Liver (tissue), 9 donors: ENCODE results near the gene CAPN2. TPM values are rescaled to one million over a fixed set of nuclear protein-coding genes. Genes with fewer than 3 reads are reported as not detected.

Experiments
- DNase-seq: peaks from one replicate; pipeline ENCODE4 v3.0.0-alpha.2; 2017; ENCODE audit warnings: low spot score
- H3K27ac ChIP-seq, 2 donors: one replicate each; pipeline ENCODE4 v1.7.0; 2013; ENCODE audit warnings: inconsistent platforms in 2 of 2, low read length in 2 of 2, control low read depth in 1 of 2, low read depth in 1 of 2, mild to moderate bottlenecking in 1 of 2
- H3K27me3 ChIP-seq, 4 donors: one replicate each; pipeline versions ENCODE4 v1.6.1 to v1.7.0; 2013; ENCODE audit warnings: low read length in 3 of 4, inconsistent platforms in 1 of 4, mild to moderate bottlenecking in 1 of 4, moderate library complexity in 1 of 4; ENCODE audit not compliant: control insufficient read depth in 4 of 4, insufficient read depth in 4 of 4
- H3K36me3 ChIP-seq, 4 donors: one replicate each; pipeline versions ENCODE4 v1.6.1 to v1.7.0; 2013; ENCODE audit warnings: low read length in 3 of 4, mild to moderate bottlenecking in 3 of 4, low read depth in 1 of 4, moderate library complexity in 1 of 4; ENCODE audit not compliant: control insufficient read depth in 4 of 4, insufficient read depth in 3 of 4
- H3K4me1 ChIP-seq, 4 donors: one replicate each; pipeline versions ENCODE4 v1.6.1 to v1.7.0; 2013; ENCODE audit warnings: low read length in 3 of 4, mild to moderate bottlenecking in 3 of 4, moderate library complexity in 1 of 4; ENCODE audit not compliant: control insufficient read depth in 4 of 4, insufficient read depth in 4 of 4
- H3K4me3 ChIP-seq, 3 donors: one replicate each; pipeline versions ENCODE4 v1.6.1 to v1.7.0; 2013; ENCODE audit warnings: low read length in 3 of 3, control low read depth in 1 of 3, low read depth in 1 of 3, mild to moderate bottlenecking in 1 of 3
- H3K9ac ChIP-seq, 2 donors: one replicate each; pipeline ENCODE4 v1.7.0; 2013; ENCODE audit warnings: low read length in 2 of 2, mild to moderate bottlenecking in 2 of 2, moderate library complexity in 2 of 2, control low read depth in 1 of 2, low read depth in 1 of 2
- H3K9me3 ChIP-seq, 4 donors: one replicate each; pipeline versions ENCODE4 v1.6.1 to v1.7.0; 2013; ENCODE audit warnings: low read length in 3 of 4; ENCODE audit not compliant: control insufficient read depth in 4 of 4
- EGR1 ChIP-seq, 2 donors: IDR thresholded peaks; 2 replicates each; pipeline ENCODE4 v1.6.1; 2016 to 2018; ENCODE audit warnings: antibody characterized with exemption in 2 of 2, low read depth in 2 of 2
- FOXA2 ChIP-seq: IDR thresholded peaks from 2 replicates; pipeline ENCODE4 v1.6.1; 2016; ENCODE audit warnings: antibody characterized with exemption
- GABPA ChIP-seq, 2 donors: IDR thresholded peaks in 1 of 2; conservative IDR thresholded peaks in 1 of 2; 2 replicates each; pipeline ENCODE4 v1.6.1; 2016; ENCODE audit warnings: antibody characterized with exemption in 2 of 2, mild to moderate bottlenecking in 1 of 2, moderate library complexity in 1 of 2
- HNF4G ChIP-seq: IDR thresholded peaks from 2 replicates; pipeline ENCODE4 v1.6.1; 2016; ENCODE audit warnings: antibody characterized with exemption
- MAX ChIP-seq: IDR thresholded peaks from 2 replicates; pipeline ENCODE4 v1.6.1; 2016; ENCODE audit warnings: antibody characterized with exemption
- NR2F2 ChIP-seq: IDR thresholded peaks from 2 replicates; pipeline ENCODE4 v1.6.1; 2016; ENCODE audit warnings: antibody characterized with exemption
- RAD21 ChIP-seq, 2 donors: IDR thresholded peaks; 2 replicates each; pipeline ENCODE4 v1.6.1; 2016; ENCODE audit warnings: antibody characterized with exemption in 2 of 2, mild to moderate bottlenecking in 2 of 2
- REST ChIP-seq: IDR thresholded peaks from 2 replicates; pipeline ENCODE4 v1.6.1; 2016; ENCODE audit warnings: antibody characterized with exemption, mild to moderate bottlenecking
- RXRA ChIP-seq, 2 donors: IDR thresholded peaks; 2 replicates each; pipeline ENCODE4 v1.6.1; 2017 to 2018; ENCODE audit warnings: antibody characterized with exemption in 2 of 2, mild to moderate bottlenecking in 1 of 2
- SP1 ChIP-seq: IDR thresholded peaks from 2 replicates; pipeline ENCODE4 v1.6.1; 2018; ENCODE audit warnings: antibody characterized with exemption, mild to moderate bottlenecking
- TAF1 ChIP-seq: conservative IDR thresholded peaks from 2 replicates; pipeline ENCODE4 v1.6.1; 2016; ENCODE audit warnings: antibody characterized with exemption, mild to moderate bottlenecking
- YY1 ChIP-seq: IDR thresholded peaks from 2 replicates; pipeline ENCODE4 v1.6.1; 2016; ENCODE audit warnings: antibody characterized with exemption, mild to moderate bottlenecking
- WGBS: extraction: QIAGEN DNeasy Blood & Tissue Kit; methylation state at CpG from one replicate; pipeline ENCODE4 v1.1.7; 2013; 5-methylcytosine and 5-hydroxymethylcytosine counted together
- polyA plus RNA-seq, 2 donors: library from polyadenylated mRNA; stranded (reverse) in 1 of 2; unstranded in 1 of 2; fragments of 200-250 nt in 1 of 2; fragments of >200 nt in 1 of 2; fragmentation: Nextera tagmentation in 1 of 2; extraction: Ambion mirVana in 1 of 2; gene quantifications; one replicate each; pipeline versions ENCODE4 v1.2.1 to v1.2.3, GENCODE V29; 2013 to 2015
- total RNA-seq, 2 donors: library from RNA; depleted of rRNA; stranded (reverse); fragments of >200 nt; gene quantifications; one replicate each; pipeline ENCODE4 v1.2.3, GENCODE V29; 2014
- TF ChIP-seq, protein P1 (sequence below): IDR thresholded peaks from 2 replicates; pipeline ENCODE4 v1.6.1; 2016; ENCODE audit warnings: antibody characterized with exemption
- TF ChIP-seq, protein P2 (sequence below): IDR thresholded peaks from 2 replicates; pipeline ENCODE4 v1.6.1; 2016; ENCODE audit warnings: antibody characterized with exemption
- donor health status: healthy.
- donor health status: healthy.
- donor health status: healthy.
- donor health status: healthy.
- donor health status: healthy.

The CAPN2 gene
- total and polyA plus RNA-seq, 4 donors, result 11.2 to 20.7 (median 15.5) TPM

DNA sequence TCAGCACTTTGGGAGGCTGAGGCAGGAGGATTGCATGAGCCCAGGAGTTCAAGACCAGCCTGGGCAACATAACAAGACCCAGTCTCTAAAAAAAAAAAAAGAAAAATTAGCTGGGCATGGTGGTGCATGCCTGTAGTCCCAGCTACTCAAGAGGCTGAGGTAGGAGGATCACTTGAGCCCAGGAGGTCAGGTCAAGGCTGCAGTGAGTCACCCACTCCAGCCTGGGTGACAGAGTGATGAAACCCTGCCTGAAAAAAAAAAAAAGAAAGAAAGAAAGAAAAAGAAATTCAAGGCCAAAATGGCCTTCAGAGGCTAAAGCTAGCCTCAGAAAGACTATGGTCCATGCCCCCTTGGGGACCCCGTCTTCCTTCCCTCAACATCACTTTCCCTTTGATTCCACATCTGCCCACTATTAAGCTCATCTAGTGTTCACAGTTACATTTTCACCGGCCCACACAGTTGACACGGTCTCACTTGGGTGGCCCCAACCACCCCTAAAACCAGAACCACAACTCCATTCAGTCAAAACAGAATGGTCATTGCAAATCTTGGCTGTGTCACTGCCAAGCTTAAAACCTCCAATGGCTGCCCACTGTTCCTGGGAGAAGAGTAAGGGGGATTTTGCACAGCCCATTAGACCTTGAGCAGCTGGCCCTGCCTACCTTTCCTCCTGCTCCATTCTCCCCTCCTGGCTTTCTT lies 44.7 kb upstream of the CAPN2 start:
- no peak overlapping the region for H3K27ac ChIP-seq
- no peaks in the 10 kb centered on the region for H3K9me3 ChIP-seq
- H3K9ac ChIP-seq, result no peak overlapping the region
- H3K27me3 ChIP-seq, result no peaks in the 10 kb centered on the region
- DNase-seq, result no peak
- H3K4me1 ChIP-seq, result no peaks in the 10 kb centered on the region
- H3K4me3 ChIP-seq, result no peak overlapping the region
- H3K36me3 ChIP-seq, result no peaks in the 10 kb centered on the region
- WGBS, result 94% methylated on average over 3 of the region's 3 CpGs
- no peak for TF ChIP-seq RXRA (IDR thresholded peaks at IDR 0.05)
- no peak for TF ChIP-seq SP1
- no peak for TF ChIP-seq TAF1
- TF ChIP-seq MAX, result no peak
- TF ChIP-seq, protein P1, sequence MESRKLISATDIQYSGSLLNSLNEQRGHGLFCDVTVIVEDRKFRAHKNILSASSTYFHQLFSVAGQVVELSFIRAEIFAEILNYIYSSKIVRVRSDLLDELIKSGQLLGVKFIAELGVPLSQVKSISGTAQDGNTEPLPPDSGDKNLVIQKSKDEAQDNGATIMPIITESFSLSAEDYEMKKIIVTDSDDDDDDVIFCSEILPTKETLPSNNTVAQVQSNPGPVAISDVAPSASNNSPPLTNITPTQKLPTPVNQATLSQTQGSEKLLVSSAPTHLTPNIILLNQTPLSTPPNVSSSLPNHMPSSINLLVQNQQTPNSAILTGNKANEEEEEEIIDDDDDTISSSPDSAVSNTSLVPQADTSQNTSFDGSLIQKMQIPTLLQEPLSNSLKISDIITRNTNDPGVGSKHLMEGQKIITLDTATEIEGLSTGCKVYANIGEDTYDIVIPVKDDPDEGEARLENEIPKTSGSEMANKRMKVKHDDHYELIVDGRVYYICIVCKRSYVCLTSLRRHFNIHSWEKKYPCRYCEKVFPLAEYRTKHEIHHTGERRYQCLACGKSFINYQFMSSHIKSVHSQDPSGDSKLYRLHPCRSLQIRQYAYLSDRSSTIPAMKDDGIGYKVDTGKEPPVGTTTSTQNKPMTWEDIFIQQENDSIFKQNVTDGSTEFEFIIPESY, result no peak

DNA sequence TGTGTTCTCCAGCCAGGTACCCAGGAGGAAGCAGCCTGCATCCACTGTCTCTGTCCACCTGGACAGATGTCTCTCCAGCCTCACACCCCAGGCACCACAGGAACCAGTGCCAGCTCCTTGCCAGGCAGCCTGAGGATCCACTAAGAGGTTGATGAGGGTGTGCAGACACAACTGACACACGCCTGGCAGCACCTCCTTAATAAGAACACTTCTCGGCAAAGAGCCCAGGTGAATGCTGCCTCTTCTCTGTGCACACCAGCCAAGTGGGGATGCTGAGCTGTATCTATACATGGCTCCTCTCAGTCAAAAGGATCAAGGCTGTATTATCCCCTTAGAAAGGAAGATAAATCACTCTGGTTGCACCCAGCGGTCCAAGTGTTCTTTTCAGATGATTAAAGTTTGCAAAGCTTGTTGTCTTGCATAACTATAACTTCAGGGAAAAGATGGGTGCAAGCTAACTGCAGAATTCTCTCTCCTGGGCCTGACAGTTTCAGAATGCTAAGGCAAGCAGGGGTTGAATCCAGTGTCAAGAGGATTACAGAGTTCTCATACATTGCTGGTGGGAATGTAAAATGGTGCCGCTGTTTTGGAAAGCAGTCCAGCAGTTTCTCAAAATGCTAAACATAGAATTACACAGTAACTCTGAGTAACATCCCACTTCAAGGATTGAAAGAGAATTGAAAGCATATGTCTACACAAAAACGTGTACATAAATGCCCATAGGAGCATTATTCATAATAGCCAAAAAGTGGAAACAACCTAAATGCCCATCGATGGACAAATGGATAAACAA lies 43.1 kb upstream of the CAPN2 start:
- TF ChIP-seq EGR1 (IDR thresholded peaks at IDR 0.05; ENCODE audit: low read depth in 2 of 2), result no peak
- no peak for TF ChIP-seq FOXA2
- no peak for TF ChIP-seq RAD21 (IDR thresholded peaks at IDR 0.05)
- TF ChIP-seq HNF4G, result no peak
- TF ChIP-seq MAX, result no peak
- no peak for TF ChIP-seq NR2F2
- TF ChIP-seq, protein P2, sequence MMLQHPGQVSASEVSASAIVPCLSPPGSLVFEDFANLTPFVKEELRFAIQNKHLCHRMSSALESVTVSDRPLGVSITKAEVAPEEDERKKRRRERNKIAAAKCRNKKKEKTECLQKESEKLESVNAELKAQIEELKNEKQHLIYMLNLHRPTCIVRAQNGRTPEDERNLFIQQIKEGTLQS, result no peak
- no peak for TF ChIP-seq GABPA (IDR thresholded peaks at IDR 0.05 in 1 of 2, conservative IDR thresholded peaks at IDR 0.05 in 1 of 2)
- TF ChIP-seq, protein P1, result no peak
- TF ChIP-seq SP1, result no peak
- TF ChIP-seq REST, result no peak
- no peak for TF ChIP-seq YY1
- Histone ChIP-seq H3K9me3 (peaks cover 0 to 2% (median under 1%) of the 10 kb centered on the region in 4 donors), H3K36me3 (no peaks in the 10 kb centered on the region), H3K9ac (no peak overlapping the region), H3K4me3 (no peak overlapping the region), H3K27ac (no peak overlapping the region), H3K27me3 (no peaks in the 10 kb centered on the region), H3K4me1 (no peaks in the 10 kb centered on the region)
- no peak for DNase-seq
- WGBS, result 76% methylated on average over 6 of the region's 6 CpGs
